GM06990 (cell line): Measurements from ENCODE around the gene CES4A.
"Not testable (repeated sequence)": the region's sequence is repeated elsewhere in the genome, so short reads cannot be mapped to it uniquely, and the experiment has no call there.

ENCODE experiments used
- DNase-seq: peaks from one replicate; pipeline ENCODE4 v3.0.0-alpha.2; 2011; ENCODE audit not compliant: insufficient read length; ENCODE audit errors: extremely low read depth
- H3K27me3 ChIP-seq: replicated peaks from 2 replicates; pipeline ENCODE4 v1.6.0; 2011; ENCODE audit warnings: low read length; ENCODE audit not compliant: control insufficient read depth, insufficient read depth
- H3K36me3 ChIP-seq: 2 replicates; pipeline ENCODE4 v1.5.1; 2011; ENCODE audit warnings: low read length; ENCODE audit not compliant: control insufficient read depth, insufficient read depth
- H3K4me3 ChIP-seq: replicated peaks from 2 replicates; pipeline ENCODE4 v1.5.1; 2011; ENCODE audit warnings: low read depth, mild to moderate bottlenecking, control low read depth, low read length
- TF ChIP-seq, protein P1 (sequence below): IDR thresholded peaks from 2 replicates; pipeline ENCODE4 v1.5.1; 2011; ENCODE audit warnings: low read length, control low read depth, mild to moderate bottlenecking, inconsistent platforms; ENCODE audit not compliant: insufficient read depth, poor library complexity, severe bottlenecking

Gene CES4A

DNA sequence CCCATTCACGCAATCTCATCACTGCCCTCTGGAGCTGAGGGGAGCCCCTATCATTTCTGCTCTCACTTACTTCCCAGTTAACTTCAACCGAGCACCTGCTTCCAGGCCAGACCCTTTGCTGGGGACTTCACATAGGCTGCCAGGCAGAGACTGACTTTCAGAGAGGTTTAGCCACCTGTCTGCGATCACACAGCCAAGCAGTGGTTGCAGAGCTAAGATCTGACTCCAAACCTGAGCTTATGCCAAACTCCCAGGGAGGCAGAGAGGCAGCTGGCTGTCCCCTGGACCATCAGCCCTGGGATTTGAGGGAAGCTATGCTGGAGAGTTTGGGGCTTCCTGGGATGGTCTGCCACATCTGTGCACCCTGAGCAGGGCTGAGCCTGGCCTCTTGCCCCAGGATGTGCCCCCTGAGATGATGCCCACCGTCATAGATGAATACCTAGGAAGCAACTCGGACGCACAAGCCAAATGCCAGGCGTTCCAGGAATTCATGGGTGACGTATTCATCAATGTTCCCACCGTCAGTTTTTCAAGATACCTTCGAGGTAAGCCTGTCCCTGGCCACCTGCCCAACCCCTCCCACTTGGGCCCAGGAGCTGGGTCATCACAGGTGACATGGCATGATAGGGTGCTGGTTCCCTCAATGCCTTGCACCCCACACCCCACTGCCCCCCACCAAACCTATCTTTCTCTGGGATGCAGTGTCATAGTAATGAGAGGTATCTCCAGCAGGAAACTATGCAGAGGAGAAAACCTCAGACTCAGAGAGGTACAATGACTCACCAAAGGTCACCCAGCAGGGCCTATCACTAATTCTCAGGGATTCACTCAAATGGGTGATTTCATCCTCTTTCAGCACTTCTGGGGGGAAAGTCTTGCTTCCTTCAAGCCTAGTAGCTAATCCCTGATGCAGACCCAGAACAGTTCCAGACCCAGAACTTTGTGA lies 17.3 kb upstream of the CES4A start:
- H3K27me3 ChIP-seq = no peaks in the 10 kb centered on the region
- H3K36me3 ChIP-seq = no peaks in the 10 kb centered on the region; the same call in 1 of the 2 replicates
- DNase-seq = no peak
- H3K4me3 ChIP-seq = no peak overlapping the region
- TF ChIP-seq, protein P1, sequence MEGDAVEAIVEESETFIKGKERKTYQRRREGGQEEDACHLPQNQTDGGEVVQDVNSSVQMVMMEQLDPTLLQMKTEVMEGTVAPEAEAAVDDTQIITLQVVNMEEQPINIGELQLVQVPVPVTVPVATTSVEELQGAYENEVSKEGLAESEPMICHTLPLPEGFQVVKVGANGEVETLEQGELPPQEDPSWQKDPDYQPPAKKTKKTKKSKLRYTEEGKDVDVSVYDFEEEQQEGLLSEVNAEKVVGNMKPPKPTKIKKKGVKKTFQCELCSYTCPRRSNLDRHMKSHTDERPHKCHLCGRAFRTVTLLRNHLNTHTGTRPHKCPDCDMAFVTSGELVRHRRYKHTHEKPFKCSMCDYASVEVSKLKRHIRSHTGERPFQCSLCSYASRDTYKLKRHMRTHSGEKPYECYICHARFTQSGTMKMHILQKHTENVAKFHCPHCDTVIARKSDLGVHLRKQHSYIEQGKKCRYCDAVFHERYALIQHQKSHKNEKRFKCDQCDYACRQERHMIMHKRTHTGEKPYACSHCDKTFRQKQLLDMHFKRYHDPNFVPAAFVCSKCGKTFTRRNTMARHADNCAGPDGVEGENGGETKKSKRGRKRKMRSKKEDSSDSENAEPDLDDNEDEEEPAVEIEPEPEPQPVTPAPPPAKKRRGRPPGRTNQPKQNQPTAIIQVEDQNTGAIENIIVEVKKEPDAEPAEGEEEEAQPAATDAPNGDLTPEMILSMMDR = no peak

GRCh38 chr16:66972983-66973382 lies 15.4 kb upstream of the CES4A start:
- H3K27me3 ChIP-seq = no peaks in the 10 kb centered on the region
- no peaks in the 10 kb centered on the region for H3K36me3 ChIP-seq
- H3K4me3 ChIP-seq = no peak overlapping the region
- DNase-seq = no peak
- TF ChIP-seq, protein P1 = no peak

DNA sequence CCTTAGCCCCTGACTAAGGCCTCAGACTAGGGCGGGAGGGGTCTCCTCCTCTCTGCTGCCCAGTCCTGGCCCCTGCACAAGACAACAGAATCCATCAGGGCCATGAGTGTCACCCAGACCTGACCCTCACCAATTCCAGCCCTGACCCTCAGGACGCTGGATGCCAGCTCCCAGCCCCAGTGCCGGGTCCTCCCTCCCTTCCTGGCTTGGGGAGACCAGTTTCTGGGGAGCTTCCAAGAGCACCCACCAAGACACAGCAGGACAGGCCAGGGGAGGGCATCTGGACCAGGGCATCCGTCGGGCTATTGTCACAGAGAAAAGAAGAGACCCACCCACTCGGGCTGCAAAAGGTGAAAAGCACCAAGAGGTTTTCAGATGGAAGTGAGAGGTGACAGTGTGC lies 14.7 kb upstream of the CES4A start:
- no peak for DNase-seq
- Histone ChIP-seq H3K4me3 (no peak overlapping the region), H3K27me3 (no peaks in the 10 kb centered on the region), H3K36me3 (no peaks in the 10 kb centered on the region)
- TF ChIP-seq, protein P1 = no peak

DNA sequence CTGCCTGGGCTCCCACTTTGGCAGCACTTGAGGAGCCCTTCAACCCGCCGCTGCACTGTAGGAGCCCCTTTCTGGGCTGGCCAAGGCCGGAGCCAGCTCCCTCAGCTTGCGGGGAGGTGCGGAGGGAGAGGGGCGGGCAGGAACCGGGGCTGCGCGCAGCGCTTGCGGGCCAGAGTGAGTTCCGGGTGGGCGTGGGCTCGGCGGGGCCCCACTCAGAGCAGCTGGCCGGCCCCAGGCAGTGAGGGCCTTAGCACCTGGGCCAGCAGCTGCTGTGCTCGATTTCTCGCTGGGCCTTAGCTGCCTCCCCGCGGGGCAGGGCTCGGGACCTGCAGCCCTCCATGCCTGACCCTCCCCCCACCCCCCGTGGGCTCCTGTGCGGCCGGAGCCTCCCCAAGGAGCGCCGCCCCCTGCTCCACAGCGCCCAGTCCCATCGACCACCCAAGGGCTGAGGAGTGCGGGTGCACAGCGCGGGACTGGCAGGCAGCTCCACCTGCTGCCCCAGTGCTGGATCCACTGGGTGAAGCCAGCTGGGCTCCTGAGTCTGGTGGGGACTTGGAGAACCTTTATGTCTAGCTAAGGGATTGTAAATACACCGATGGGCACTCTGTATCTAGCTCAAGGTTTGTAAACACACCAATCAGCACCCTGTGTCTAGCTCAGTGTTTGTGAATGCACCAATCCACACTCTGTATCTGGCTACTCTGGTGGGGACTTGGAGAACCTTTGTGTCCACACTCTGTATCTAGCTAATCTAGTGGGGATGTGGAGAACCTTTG lies 14.0 kb upstream of the CES4A start:
- H3K4me3 ChIP-seq, H3K36me3 ChIP-seq, DNase-seq, H3K27me3 ChIP-seq: not testable (repeated sequence)

DNA sequence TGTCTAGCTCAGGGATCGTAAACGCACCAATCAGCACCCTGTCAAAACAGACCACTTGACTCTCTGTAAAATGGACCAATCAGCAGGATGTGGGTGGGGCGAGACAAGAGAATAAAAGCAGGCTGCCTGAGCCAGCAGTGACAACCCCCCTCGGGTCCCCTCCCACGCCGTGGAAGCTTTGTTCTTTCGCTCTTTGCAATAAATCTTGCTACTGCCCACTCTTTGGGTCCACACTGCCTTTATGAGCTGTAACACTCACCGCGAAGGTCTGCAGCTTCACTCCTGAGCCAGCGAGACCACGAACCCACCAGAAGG lies 13.5 kb upstream of the CES4A start:
- H3K27me3 ChIP-seq, H3K36me3 ChIP-seq, H3K4me3 ChIP-seq, DNase-seq: not testable (repeated sequence)

DNA sequence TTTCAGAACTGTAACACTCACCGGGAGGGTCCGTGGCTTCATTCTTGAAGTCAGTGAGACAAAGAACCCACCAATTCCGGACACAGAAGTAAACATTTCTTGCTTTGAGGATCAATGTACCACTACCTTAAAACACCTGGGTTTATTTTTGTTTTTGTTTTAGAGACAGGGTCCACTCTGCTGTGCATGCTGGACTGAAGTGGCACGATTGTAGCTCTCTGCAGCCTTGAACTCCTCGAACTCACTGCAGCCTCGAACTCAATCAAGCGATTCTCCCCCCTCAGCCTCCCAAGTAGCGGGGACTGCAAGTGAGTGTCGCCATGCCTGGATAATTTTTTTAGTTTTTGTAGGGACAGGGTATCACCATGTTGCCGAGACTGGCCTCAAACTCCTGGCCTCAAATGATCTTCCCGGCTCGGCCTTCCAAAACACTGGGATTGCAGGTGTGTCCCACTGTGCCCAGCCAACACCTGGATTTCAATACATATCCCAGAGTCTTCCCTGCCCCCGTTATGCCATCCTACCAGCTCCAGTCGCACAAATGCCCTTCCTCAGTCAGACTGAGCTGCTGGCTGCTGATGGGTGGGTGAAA lies 13.0 kb upstream of the CES4A start:
- H3K27me3 ChIP-seq = no peaks in the 10 kb centered on the region
- TF ChIP-seq, protein P1 = no peak
- no peak for DNase-seq
- H3K4me3 ChIP-seq = no peak overlapping the region
- no peaks in the 10 kb centered on the region for H3K36me3 ChIP-seq
